OCI-LY1 (cell line): ENCODE results near the gene MCCC2.

Experiments used
- H2AFZ ChIP-seq: fragments of 200-600 bp; sonication (generic), shearing (Covaris generic); 2 replicates; pipeline ENCODE4 v1.6.0; 2014; ENCODE audit warnings: antibody characterized with exemption, mild to moderate bottlenecking, low read length
- H3F3A ChIP-seq: fragments of 200-600 bp; sonication (generic), shearing (Covaris generic); 2 replicates; pipeline ENCODE4 v1.6.0; 2014; ENCODE audit warnings: mild to moderate bottlenecking, antibody characterized with exemption, low read length, moderate library complexity; ENCODE audit not compliant: insufficient read depth
- H3K27ac ChIP-seq: fragments of 200-600 bp; sonication (generic); 2 replicates; pipeline ENCODE4 v1.5.1; 2014; ENCODE audit warnings: low read length, mixed run types, mild to moderate bottlenecking, low read depth; ENCODE audit not compliant: poor library complexity, severe bottlenecking
- H3K27me3 ChIP-seq: fragments of 200-600 bp; sonication (generic); 2 replicates; pipeline ENCODE4 v1.6.0; 2014; ENCODE audit warnings: antibody characterized with exemption, mild to moderate bottlenecking, low read length, moderate library complexity; ENCODE audit not compliant: insufficient read depth
- H3K36me3 ChIP-seq: fragments of 200-600 bp; sonication (generic); 2 replicates; pipeline ENCODE4 v1.6.1; 2014; ENCODE audit warnings: mild to moderate bottlenecking, antibody characterized with exemption, low read length, moderate library complexity, mixed read lengths; ENCODE audit not compliant: insufficient read depth
- H3K4me1 ChIP-seq: fragments of 200-600 bp; sonication (generic); 2 replicates; pipeline ENCODE4 v1.5.1; 2014; ENCODE audit warnings: mild to moderate bottlenecking, low read length, moderate library complexity; ENCODE audit not compliant: insufficient read depth, severe bottlenecking
- H3K4me2 ChIP-seq: fragments of 200-600 bp; sonication (generic), shearing (Covaris generic); 2 replicates; pipeline ENCODE4 v1.6.1; 2014; ENCODE audit warnings: low read length
- H3K4me3 ChIP-seq: fragments of 200-600 bp; sonication (generic); 2 replicates; pipeline ENCODE4 v1.5.1; 2014; ENCODE audit warnings: low read length, low read depth, mild to moderate bottlenecking, mixed read lengths; ENCODE audit not compliant: poor library complexity, severe bottlenecking
- H3K79me2 ChIP-seq: fragments of 200-600 bp; shearing (Covaris generic); 2 replicates; pipeline ENCODE4 v1.6.1; 2016; ENCODE audit warnings: mixed run types, low read length, mixed read lengths; ENCODE audit not compliant: insufficient read depth
- H3K9ac ChIP-seq: fragments of 200-600 bp; sonication (generic), shearing (Covaris generic); 2 replicates; pipeline ENCODE4 v1.6.1; 2014; ENCODE audit warnings: mild to moderate bottlenecking, low read length, mixed read lengths
- H3K9me2 ChIP-seq: fragments of 200-600 bp; sonication (generic), shearing (Covaris generic); 2 replicates; pipeline ENCODE4 v1.6.1; 2014; ENCODE audit warnings: low read depth, mild to moderate bottlenecking, low read length, mixed read lengths
- H3K9me3 ChIP-seq: fragments of 200-600 bp; shearing (Covaris generic); 2 replicates; pipeline ENCODE4 v1.6.1; 2014; ENCODE audit warnings: low read length, mixed read lengths
- H4K20me1 ChIP-seq: fragments of 200-600 bp; sonication (generic), shearing (Covaris generic); 2 replicates; pipeline ENCODE4 v1.6.0; 2016; ENCODE audit warnings: mild to moderate bottlenecking, low read length; ENCODE audit not compliant: insufficient read depth
- CTCF ChIP-seq: fragments of 200-600 bp; sonication (generic), shearing (Covaris generic); IDR thresholded peaks from 2 replicates; pipeline ENCODE4 v1.5.1; 2017; ENCODE audit warnings: mild to moderate bottlenecking, antibody characterized with exemption, low read length, moderate library complexity, mixed read lengths
- EZH2 ChIP-seq: fragments of 200-600 bp; sonication (generic), shearing (Covaris generic); IDR thresholded peaks from 2 replicates; pipeline ENCODE4 v1.8.0; 2017; ENCODE audit warnings: borderline replicate concordance, mixed run types, mild to moderate bottlenecking, antibody characterized with exemption, low read length, moderate library complexity, mixed read lengths

The MCCC2 gene

GRCh38 chr5:71631070-71631469 lies 43.9 kb downstream of the MCCC2 start:
- H3K9me2 ChIP-seq: no peaks in the 10 kb centered on the region
- no peaks in the 10 kb centered on the region for H3F3A ChIP-seq
- H3K27me3 ChIP-seq: no peaks in the 10 kb centered on the region
- H3K4me1 ChIP-seq: no peaks in the 10 kb centered on the region
- no peak overlapping the region for H3K4me2 ChIP-seq
- H3K27ac ChIP-seq: no peak overlapping the region
- no peaks in the 10 kb centered on the region for H3K79me2 ChIP-seq
- H3K4me3 ChIP-seq: no peak overlapping the region
- H3K9me3 ChIP-seq: peaks cover 3% of the 10 kb centered on the region; the same call in 1 of the 2 replicates
- no peaks in the 10 kb centered on the region for H4K20me1 ChIP-seq
- no peak overlapping the region for H3K9ac ChIP-seq
- TF ChIP-seq CTCF: no peak
- TF ChIP-seq EZH2: no peak
- H2AFZ ChIP-seq: no peak overlapping the region
- peaks cover 54% of the 10 kb centered on the region for H3K36me3 ChIP-seq

DNA sequence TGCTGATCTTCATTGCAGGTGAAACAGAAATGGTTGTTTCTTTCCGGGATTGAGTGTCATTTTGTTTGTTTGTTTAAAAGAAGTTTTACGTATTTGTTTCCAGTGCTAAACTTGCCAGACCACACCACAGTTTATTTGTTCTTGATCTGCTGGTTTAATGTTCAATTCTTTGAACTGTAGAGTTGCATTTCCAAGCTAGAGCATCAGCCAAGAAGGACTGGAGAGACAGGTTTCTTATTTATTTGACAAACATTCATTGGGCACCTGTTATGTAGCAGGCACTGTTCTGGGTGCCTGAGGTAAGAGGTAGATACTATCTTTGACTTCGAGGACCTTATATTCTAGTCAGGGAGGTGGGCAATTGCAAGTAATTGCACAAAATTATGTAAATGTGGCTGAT lies 45.0 kb downstream of the MCCC2 start:
- peaks cover 3% of the 10 kb centered on the region; the same call in 1 of the 2 replicates for H3K9me3 ChIP-seq
- H4K20me1 ChIP-seq: no peaks in the 10 kb centered on the region
- no peaks in the 10 kb centered on the region for H3K79me2 ChIP-seq
- H3K36me3 ChIP-seq: peaks cover 50% of the 10 kb centered on the region
- no peaks in the 10 kb centered on the region for H3K4me1 ChIP-seq
- no peak overlapping the region for H3K4me3 ChIP-seq
- H3K27me3 ChIP-seq: no peaks in the 10 kb centered on the region
- no peak overlapping the region for H3K9ac ChIP-seq
- no peaks in the 10 kb centered on the region for H3F3A ChIP-seq
- no peak for TF ChIP-seq CTCF
- no peak for TF ChIP-seq EZH2
- H3K9me2 ChIP-seq: no peaks in the 10 kb centered on the region
- H2AFZ ChIP-seq: no peak overlapping the region
- no peak overlapping the region for H3K27ac ChIP-seq
- no peak overlapping the region for H3K4me2 ChIP-seq

GRCh38 chr5:71633255-71634155 lies 46.4 kb downstream of the MCCC2 start:
- Histone ChIP-seq H3K79me2 (no peaks in the 10 kb centered on the region), H4K20me1 (no peaks in the 10 kb centered on the region), H3K4me2 (no peak overlapping the region), H3K4me3 (no peak overlapping the region), H3K4me1 (no peaks in the 10 kb centered on the region), H3K27me3 (no peaks in the 10 kb centered on the region), H3K9me3 (no peaks in the 10 kb centered on the region), H3K9ac (no peak overlapping the region), H3F3A (no peaks in the 10 kb centered on the region), H3K36me3 (peaks cover 59% of the 10 kb centered on the region), H3K27ac (no peak overlapping the region), H3K9me2 (no peaks in the 10 kb centered on the region), H2AFZ (no peak overlapping the region)
- TF ChIP-seq CTCF (no peak), EZH2 (no peak)
